Measurements from ENCODE around the gene USP3. TPM values are rescaled to one million over a fixed set of nuclear protein-coding genes. Genes with fewer than 3 reads are reported as not detected.

USP3 gene
- total RNA-seq, 4 donors from 2014 or later, result 40.1 to 46.5 (median 41.3) TPM

DNA sequence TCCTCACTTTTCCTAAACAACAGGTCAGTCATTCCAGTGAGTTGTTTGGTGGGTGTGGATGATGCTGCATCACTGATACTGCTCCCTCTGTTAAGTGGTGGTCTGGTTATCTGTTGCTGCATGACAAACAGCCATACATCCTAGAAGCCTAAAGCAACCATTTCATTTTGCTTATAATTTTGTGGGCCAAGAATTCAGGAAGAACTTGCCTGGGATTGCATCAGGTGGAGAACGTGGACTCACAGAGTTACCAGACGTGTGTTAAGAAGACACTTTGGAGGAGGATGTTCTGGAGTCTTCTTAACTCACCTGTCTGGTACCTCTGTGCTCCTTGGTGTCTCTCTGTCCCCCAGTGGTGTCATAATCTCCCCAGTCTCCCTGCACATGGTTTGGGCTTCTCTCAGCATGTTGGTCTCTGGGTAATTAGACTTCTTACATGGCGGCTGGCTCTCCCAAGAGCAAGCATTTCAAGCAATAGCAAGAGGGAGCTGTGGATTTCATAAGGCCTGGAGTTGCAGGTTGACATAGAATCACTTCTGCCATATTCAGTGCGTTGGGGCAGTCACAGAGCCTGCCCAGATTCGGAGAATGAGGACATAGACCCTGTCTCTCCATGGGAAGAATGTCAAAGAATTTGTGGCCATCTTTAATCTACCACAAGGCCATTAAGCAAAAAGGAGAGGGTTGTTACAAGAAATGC lies 20.1 kb downstream of the USP3 start:
- no peak overlapping the region for H3K4me3 ChIP-seq
- DNase-seq (ENCODE audit: extremely low spot score), result no peak
- 91% methylated on average over 5 of the region's 5 CpGs for WGBS
- H3K4me1 ChIP-seq, result peaks cover 35 to 90% (median 73%) of the 10 kb centered on the region in 4 donors
- H3K9me3 ChIP-seq, result no peaks in the 10 kb centered on the region
- H3K27me3 ChIP-seq, result no peaks in the 10 kb centered on the region
- intact Hi-C loops (cut with DNase I), result no loop called here
- H3K36me3 ChIP-seq, result no peaks in the 10 kb centered on the region
- TF ChIP-seq EP300 (IDR thresholded peaks at IDR 0.05) (no peak), POLR2AphosphoS5 (IDR thresholded peaks at IDR 0.05) (no peak), POLR2A (IDR thresholded peaks at IDR 0.05; ENCODE audit: low read depth) (no peak)
- TF ChIP-seq, protein P1, sequence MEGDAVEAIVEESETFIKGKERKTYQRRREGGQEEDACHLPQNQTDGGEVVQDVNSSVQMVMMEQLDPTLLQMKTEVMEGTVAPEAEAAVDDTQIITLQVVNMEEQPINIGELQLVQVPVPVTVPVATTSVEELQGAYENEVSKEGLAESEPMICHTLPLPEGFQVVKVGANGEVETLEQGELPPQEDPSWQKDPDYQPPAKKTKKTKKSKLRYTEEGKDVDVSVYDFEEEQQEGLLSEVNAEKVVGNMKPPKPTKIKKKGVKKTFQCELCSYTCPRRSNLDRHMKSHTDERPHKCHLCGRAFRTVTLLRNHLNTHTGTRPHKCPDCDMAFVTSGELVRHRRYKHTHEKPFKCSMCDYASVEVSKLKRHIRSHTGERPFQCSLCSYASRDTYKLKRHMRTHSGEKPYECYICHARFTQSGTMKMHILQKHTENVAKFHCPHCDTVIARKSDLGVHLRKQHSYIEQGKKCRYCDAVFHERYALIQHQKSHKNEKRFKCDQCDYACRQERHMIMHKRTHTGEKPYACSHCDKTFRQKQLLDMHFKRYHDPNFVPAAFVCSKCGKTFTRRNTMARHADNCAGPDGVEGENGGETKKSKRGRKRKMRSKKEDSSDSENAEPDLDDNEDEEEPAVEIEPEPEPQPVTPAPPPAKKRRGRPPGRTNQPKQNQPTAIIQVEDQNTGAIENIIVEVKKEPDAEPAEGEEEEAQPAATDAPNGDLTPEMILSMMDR (IDR thresholded peaks at IDR 0.05), result no peak
- H3K27ac ChIP-seq (replicated peaks in 1 of 4), result no peak overlapping the region

- TF ChIP-seq, protein P1 (IDR thresholded peaks at IDR 0.05), result no peak
- TF ChIP-seq POLR2AphosphoS5 (IDR thresholded peaks at IDR 0.05) (no peak), POLR2A (IDR thresholded peaks at IDR 0.05; ENCODE audit: low read depth) (no peak)
- Histone ChIP-seq H3K4me3 (no peak overlapping the region), H3K27me3 (no peaks in the 10 kb centered on the region), H3K36me3 (no peaks in the 10 kb centered on the region), H3K27ac (replicated peaks in 1 of 4) (no peak overlapping the region), H3K9me3 (no peaks in the 10 kb centered on the region), H3K4me1 (peaks cover 29 to 78% (median 61%) of the 10 kb centered on the region in 4 donors)
- 71% methylated on average over 1 of the region's 1 CpG for WGBS
- intact Hi-C loops (cut with DNase I), result no loop called here
- no peak for DNase-seq (ENCODE audit: extremely low spot score)
Measured at GRCh38 chr15:63526401-63526800, 22.0 kb downstream of the USP3 start.

DNA sequence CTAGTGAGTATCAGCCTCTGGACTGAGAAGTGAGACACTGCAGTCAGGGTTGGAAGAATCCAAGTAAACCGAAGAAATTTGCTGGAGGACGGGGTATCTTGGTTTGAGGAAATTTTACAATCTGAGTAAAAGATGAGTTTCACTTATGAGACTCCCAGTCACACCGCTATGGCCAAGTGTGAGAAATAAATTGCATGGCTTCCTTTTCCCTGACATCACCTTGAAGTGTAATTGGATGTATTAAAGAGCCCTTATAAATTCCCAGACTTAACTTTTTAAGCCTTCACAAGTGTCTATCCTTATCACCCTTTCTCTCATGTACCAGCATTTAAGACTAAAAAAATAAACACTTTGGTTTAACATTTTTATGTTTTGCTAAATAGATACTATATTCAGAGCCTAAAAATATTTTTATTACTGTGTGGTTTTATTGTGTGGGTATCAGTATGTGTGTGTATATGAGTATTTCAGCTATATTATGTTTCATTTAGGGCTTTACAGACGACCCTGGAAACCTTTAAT lies 23.8 kb downstream of the USP3 start:
- H3K27ac ChIP-seq (replicated peaks in 1 of 4), result no peak overlapping the region
- no peak for TF ChIP-seq EP300 (IDR thresholded peaks at IDR 0.05)
- no peak for TF ChIP-seq POLR2AphosphoS5 (IDR thresholded peaks at IDR 0.05)
- TF ChIP-seq, protein P1 (IDR thresholded peaks at IDR 0.05), result no peak
- no peak for TF ChIP-seq POLR2A (IDR thresholded peaks at IDR 0.05; ENCODE audit: low read depth)
- DNase-seq (ENCODE audit: extremely low spot score), result no peak
- H3K4me1 ChIP-seq, result peaks cover 15 to 68% (median 50%) of the 10 kb centered on the region in 4 donors
- 76% methylated on average over 4 of the region's 4 CpGs for WGBS
- H3K9me3 ChIP-seq, result no peaks in the 10 kb centered on the region
- H3K36me3 ChIP-seq, result no peaks in the 10 kb centered on the region
- intact Hi-C loops (cut with DNase I), result no loop called here
- no peak overlapping the region for H3K4me3 ChIP-seq
- H3K27me3 ChIP-seq, result no peaks in the 10 kb centered on the region

GRCh38 chr15:63530235-63530634 lies 25.8 kb downstream of the USP3 start:
- 95% methylated on average over 7 of the region's 7 CpGs for WGBS
- intact Hi-C loops (cut with DNase I), result no loop called here
- Histone ChIP-seq H3K9me3 (no peaks in the 10 kb centered on the region), H3K4me3 (no peak overlapping the region), H3K27ac (replicated peaks in 1 of 4) (no peak overlapping the region), H3K4me1 (peaks cover 1 to 55% (median 36%) of the 10 kb centered on the region in 4 donors), H3K27me3 (no peaks in the 10 kb centered on the region), H3K36me3 (no peaks in the 10 kb centered on the region)
- TF ChIP-seq POLR2AphosphoS5 (IDR thresholded peaks at IDR 0.05), result no peak
- TF ChIP-seq EP300 (IDR thresholded peaks at IDR 0.05), result no peak
- TF ChIP-seq, protein P1 (IDR thresholded peaks at IDR 0.05), result no peak
- no peak for TF ChIP-seq POLR2A (IDR thresholded peaks at IDR 0.05; ENCODE audit: low read depth)
- no peak for DNase-seq (ENCODE audit: extremely low spot score)

All from esophagus muscularis mucosa (tissue), 4 donors.